CMK (cell line): Measurements from ENCODE around the gene CEP63.
"Not testable (repeated sequence)": the region's sequence is repeated elsewhere in the genome, so short reads cannot be mapped to it uniquely, and the experiment has no call there.

Source experiments
- DNase-seq: peaks from one replicate; pipeline ENCODE4 v3.0.0-alpha.2; 2010; ENCODE audit warnings: low read depth

CEP63 gene

DNA sequence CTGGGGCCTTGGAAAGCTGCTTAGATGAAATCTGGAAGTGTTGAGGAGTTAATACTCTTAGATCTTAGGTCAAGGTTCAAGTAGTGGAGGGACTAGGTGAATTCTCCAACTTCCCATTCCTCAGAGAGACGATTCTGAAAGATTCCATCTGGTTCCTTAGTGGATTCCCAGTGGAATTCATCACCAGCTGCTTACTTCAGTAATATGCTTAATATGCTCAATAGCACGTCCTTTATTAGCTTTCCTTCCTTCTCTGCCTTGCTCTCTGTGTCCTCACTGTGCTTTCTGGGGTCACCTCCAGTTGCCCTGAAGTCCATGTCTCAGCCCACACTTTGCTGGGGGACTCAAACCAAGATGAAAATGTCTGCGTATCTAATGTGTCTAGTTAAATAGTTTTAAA, 31.0 kb downstream of the CEP63 start:
- DNase-seq: no peak

GRCh38 chr3:134517791-134518190, 31.9 kb downstream of the CEP63 start:
- no peak for DNase-seq

GRCh38 chr3:134522541-134522940, 36.7 kb downstream of the CEP63 start:
- DNase-seq: no peak

DNA sequence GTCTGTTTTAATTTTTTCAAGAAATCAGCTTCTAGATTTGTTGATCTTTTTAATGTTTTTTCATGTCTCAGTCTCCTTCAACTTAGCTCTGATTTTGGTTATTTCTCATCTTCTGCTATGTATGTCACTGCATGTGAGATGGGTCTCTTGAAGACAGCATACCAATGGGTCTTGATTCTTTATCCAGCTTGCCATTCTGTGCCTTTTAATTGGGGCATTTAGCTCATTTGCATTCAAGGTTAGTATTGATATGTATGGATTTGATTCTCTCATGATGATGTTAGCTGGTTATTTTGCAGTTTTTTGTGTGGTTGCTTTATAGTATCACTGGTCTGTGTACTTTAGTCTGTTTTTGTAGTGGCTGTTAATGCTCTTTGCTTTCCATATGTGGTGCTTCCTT, 39.4 kb downstream of the CEP63 start:
- DNase-seq: no peak

GRCh38 chr3:134526319-134526718, 40.5 kb downstream of the CEP63 start:
- no peak for DNase-seq

DNA sequence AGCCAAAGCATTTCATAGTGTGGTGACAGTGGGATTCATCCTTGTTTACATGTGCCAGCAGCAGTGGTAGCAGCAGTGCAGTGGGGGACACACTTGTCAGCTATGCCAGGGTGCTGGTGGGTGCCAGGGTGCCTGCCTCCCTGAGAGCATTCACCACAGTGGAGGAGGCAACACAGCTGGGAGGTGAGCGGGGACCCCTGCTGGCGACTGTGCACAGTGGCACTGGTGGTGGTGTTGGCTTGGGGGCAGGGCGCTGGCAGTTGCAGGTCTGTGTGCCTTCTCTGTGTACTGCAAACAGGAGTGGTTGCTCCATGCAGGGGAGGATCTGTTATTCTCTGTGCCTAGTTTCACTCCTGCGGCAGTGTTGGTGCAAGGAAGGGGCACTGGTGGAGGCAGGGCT, 41.2 kb downstream of the CEP63 start:
- DNase-seq: no peak

DNA sequence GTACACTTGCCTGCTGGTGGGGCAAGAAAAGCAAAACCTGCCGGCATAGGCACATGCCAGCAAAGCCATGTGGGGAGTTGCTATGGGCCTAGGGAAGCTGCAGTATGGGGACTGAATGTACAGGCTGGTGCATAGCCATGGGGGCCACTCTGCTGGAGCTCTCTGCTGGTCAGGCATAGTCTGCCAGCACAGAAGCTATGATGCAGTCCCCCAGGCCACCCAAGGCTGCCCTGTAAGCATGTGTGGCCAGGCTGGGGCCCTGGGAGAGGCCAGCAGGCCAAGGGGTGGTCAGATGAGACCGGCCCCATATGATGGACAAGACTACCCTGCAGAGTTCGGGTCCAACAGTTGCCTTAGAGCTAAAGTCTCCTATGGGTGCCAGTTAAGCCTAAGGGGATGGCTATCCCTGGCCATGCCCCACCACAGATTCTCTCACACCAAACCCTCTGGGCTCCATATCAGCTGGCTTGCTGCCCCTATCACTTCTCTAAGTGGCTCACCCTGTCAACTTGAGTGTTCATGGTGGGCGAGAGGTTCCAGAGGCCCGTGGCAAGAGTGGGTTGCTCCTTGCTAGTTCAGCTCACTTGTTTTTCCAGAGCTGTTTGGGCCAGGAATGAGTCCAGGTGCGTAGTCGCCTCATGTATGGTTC, 41.8 kb downstream of the CEP63 start:
- DNase-seq: no peak

GRCh38 chr3:134533493-134533892, 47.6 kb downstream of the CEP63 start:
- no peak for DNase-seq

DNA sequence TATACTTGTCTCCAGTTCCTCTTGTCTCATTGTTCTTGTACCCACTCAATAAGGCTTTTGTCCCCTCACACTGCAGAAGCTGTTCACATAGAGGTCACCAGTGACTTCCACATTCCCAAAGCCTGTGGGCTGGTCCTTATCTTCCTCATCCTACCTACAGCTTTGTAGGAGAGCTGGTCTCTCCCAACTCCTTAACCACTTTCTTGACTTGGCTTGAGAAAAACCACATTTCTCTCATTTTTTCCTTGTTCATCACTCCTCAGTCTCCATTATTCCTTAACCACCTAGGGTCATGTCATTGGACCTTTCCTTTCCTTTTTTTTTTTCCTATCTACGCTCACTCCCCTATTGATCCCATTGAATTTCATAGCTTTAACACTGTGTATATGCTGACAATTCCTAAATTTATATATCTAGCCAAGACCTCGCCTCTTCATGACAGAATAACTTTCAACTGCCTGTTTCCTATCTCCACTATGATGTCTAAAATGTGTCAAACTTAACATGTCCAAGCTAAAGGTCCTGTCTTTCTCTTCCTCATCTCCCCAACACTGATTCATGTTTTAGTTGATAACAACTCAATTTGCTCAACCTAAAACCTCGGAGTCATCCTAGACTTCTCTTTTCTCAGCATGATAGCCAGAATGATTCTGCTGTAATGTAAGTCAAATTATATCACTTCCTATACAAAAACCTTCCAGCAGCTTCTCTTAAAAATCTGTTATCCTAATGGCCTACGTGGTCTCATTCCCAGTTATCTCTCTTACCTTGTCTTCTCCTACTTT, 49.5 kb downstream of the CEP63 start:
- DNase-seq: peak; percentile 25

DNA sequence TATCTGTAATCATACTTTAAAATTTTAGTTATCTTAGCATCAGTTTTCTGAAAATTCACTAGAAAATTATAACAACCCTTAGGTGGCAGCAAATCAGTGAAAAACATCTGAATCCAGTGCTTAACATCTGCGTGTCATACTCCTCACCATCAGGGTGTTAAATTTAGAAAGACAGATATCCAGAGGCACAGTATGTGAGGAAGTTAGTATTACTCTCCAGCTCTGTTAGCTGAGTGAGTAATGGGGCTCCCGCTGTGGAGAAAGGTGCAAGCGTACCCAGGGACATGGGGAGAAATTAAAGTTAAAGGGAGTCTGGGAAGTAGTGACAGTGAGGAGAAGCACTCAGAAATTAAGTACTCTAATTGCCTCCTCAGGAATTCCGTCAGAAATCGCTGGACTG, 50.9 kb downstream of the CEP63 start:
- no peak for DNase-seq

DNA sequence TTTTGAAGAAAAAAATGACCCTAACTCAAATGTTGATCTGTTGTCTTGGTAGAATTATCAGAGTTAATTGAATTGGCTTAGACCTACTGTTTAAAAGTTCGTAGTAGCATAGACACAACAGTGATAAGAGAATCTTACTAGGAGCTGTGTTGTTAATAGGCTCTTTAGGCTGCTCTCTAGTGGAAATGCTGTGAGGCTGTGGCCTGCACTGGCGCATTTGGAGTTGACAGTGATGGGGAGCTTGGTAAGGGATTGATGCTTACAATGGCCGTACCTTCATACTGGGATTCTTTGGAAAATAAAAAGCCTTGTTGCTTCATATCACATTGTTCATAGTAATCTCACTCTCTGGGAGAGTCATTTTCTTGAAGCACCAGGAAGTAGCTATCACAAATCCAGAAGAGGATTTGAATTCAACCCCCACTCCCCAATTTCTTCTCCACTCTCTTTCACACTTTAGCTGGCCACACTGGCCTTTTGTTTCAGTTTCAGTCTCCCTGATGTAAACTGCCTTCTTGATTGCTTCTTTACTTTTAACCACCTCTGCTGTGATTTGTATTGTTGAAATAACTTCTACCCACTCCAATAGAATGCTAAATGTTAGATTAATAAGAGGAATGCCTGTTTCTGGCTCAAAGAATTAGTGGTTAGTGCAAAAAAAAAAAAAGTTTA, 56.6 kb downstream of the CEP63 start:
- DNase-seq: no peak

DNA sequence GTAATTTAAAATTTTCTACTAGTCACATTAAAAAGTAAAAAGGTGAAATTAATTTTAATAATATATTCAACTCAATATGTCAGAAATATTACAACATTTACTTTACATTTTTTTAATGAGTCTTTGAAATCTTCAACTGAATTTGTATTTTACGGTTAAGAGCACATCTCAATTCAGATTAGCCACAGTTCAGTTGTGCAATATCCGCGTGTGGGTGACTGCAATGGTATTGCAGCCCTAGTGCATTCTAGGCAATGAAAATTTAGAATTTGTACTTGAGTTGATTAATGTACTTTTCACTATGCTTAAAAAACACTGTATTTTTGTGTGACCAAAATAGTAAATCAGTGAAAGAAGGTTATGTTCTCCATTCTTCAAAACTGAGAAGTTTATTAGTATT, 57.3 kb downstream of the CEP63 start:
- DNase-seq: no peak

- no peak for DNase-seq
These were observed 58.5 kb downstream of the CEP63 start for GRCh38 chr3:134544316-134544715.

- DNase-seq: not testable (repeated sequence)
These were observed 58.9 kb downstream of the CEP63 start for GRCh38 chr3:134544783-134545182.

GRCh38 chr3:134545818-134546217, 60.0 kb downstream of the CEP63 start:
- DNase-seq: no peak

DNA sequence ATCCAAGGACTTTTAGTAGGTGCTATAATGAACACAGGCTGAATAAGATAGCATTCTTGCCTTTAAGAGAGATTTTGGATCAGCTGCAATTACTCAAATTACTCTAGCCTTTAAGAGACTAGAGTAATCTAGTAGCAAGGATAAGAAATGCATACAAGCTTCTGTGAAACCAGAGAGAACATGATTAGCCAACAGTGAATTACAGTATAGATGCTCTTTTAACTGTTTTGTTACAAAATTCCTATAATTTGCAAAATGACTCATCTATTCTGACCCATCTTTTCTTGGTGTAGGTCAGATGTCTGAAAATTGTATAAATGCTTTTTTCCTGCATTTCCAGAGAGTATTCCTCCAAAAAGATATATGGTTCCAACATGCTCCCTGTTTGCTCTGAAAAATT, 66.9 kb downstream of the CEP63 start:
- DNase-seq: no peak

DNA sequence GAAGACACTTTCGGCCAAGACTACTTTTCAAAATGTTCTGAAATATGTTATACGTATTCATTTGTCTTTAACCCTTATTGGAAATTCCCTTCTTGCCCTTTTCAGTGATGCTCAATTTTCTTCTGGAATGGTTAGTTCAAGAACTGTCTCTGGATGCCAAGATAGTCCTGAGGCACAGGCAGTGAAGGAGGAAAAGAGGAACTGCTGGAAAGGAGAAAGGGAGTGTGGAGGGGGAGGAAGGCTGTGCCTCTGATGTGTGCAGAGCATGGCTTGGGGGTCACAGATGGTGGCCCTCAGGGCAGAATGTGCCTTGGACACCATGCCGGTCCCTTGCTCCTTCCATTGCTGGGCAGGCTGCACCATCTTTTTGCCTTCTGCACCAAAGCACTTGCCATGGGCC, 73.7 kb downstream of the CEP63 start:
- DNase-seq: no peak

- DNase-seq: no peak
These were observed 76.2 kb downstream of the CEP63 start for GRCh38 chr3:134562055-134562454.

DNA sequence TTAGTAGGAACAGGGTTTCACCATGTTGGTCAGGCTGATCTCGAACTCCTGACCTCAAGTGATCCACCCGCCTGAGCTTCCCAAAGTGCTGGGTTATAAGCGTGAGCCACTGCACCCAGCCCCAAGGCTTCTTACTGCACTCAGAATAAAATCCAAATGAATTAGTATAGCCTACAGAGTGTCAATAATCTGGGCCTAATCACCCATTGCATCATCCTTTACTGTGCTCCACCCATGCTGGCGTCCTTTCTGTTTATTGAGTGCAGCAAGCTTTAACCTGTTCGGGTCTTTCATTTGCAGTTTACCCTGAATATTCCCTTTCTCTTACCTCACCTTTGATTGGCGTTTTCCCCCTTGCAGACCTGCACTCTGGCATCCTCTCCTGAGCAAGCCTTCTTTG, 77.7 kb downstream of the CEP63 start:
- no peak for DNase-seq

DNA sequence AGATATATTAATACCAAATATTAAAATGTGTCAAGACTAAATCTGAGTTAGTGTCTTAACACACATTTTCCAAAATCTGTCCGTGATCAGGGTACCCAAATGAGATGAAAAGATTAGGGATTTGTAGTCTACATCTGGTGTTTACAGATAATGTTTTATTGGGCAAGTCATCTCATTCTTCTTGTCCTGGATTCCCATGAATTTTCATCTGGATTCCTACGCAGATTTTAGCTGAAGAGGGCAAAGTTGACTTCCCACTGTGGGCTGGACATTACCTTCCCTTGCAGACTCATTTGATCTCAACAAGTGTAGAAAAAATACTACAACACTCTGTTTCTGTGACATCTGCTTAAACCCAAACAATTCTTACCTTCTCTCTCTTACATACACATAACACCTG, 79.1 kb downstream of the CEP63 start:
- no peak for DNase-seq

GRCh38 chr3:134567605-134568004, 81.7 kb downstream of the CEP63 start:
- no peak for DNase-seq

DNA sequence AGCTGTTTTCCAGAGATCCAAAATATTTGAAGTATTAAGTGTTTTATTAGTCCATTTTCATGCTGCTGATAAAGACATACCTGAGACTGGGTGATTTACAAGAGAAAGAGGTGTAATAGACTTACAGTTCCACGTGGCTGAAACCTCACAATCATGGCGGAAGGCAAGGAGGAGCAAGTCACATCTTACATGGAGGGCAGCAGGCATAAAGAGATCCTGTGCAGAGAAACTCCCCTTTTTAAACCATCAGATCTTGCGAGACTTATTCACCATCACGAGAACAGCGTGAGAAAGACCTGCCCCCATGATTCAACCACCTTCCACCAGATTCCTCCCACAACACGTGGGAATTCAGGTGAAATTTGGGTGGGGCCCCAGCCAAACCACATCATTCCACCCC, 82.9 kb downstream of the CEP63 start:
- DNase-seq: no peak

- DNase-seq: not testable (repeated sequence)
These were observed 84.0 kb downstream of the CEP63 start for GRCh38 chr3:134569899-134570298.
